ENCODE measurements around the gene CAPN1. TPM values are rescaled to one million over a fixed set of nuclear protein-coding genes. Genes with fewer than 3 reads are reported as not detected.
A peak's percentile ranks its signal among the peaks of the same experiment; 100 is the strongest.

The CAPN1 gene
- total RNA-seq, 1 donor from 2014 or later: 24.3 TPM

- Histone ChIP-seq H3K9me3 (ENCODE audit: low read depth) (no peaks in the 10 kb centered on the region), H3K4me2 (peak overlapping the region; percentile 99), H3K79me2 (ENCODE audit: low read depth) (peaks cover 21% of the 10 kb centered on the region), H4K20me1 (ENCODE audit: low read depth) (peaks cover 11% of the 10 kb centered on the region), H3K9ac (peak overlapping the region; percentile 58), H2AFZ (replicated peaks) (peak overlapping the region; percentile 30), H3K4me1 (peaks cover 8% of the 10 kb centered on the region), H3F3A (ENCODE audit: low read depth) (peaks cover 11% of the 10 kb centered on the region), H3K36me3 (no peaks in the 10 kb centered on the region), H3K27ac (peak overlapping the region; percentile 75), H3K4me3 (peak overlapping the region; percentile 93), H3K27me3 (peaks cover 9% of the 10 kb centered on the region)
- Mint-ChIP-seq H3K27me3 (ENCODE audit: insufficient read depth, low read depth) (peaks cover 4% of the 10 kb centered on the region), H3K27ac (peak overlapping the region; percentile 100), H3K9me3 (peaks cover 2% of the 10 kb centered on the region), H3K36me3 (no peaks in the 10 kb centered on the region), H3K4me3 (peak overlapping the region; percentile 98), H3K4me1 (peaks cover 21% of the 10 kb centered on the region)
- TF ChIP-seq EZH2 (IDR thresholded peaks at IDR 0.05) (no peak), CTCF (IDR thresholded peaks at IDR 0.05) (no peak), EZH2phosphoT487 (IDR thresholded peaks at IDR 0.05) (no peak)
- no peak for DNase-seq (ENCODE audit: low spot score)
These were observed 46.0 kb upstream of the CAPN1 start for GRCh38 chr11:65135633-65136145.

DNA sequence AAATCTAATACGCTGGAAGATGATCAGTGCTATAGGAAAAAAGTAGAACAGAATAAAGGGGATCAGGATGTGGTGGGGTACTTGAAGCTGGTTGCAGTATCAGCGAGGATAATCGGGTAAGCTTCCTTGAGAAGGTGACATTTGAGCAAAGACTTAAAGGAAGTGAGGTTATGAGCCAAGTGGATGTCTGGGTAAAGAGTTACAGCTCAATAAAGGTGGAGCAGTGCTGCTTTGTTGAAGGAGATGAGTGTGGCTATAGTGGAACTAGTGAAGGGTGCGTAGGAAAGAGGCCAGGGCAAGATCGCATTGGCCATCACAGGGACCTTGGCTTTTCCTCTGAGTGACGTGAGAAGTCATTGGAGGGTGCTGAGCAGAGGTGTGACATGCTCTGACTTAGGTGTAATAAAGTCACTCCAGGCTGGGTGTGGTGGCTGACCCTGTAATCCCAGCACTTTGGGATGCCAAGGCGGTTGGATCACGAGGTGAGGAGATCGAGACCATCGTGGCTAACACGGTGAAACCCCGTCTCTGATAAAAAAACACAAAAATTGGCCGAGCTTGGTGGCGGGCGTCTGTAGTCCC is 45.1 kb upstream of the CAPN1 start:
- no peak for DNase-seq (ENCODE audit: low spot score)
- Histone ChIP-seq H3K9ac (no peak overlapping the region), H3K4me2 (no peak overlapping the region), H2AFZ (replicated peaks) (no peak overlapping the region), H3K9me3 (ENCODE audit: low read depth) (no peaks in the 10 kb centered on the region), H3K36me3 (no peaks in the 10 kb centered on the region), H3K4me3 (no peak overlapping the region), H3K27ac (no peak overlapping the region), H3K27me3 (peaks cover 18% of the 10 kb centered on the region), H3F3A (ENCODE audit: low read depth) (peaks cover 11% of the 10 kb centered on the region), H3K79me2 (ENCODE audit: low read depth) (peaks cover 21% of the 10 kb centered on the region), H4K20me1 (ENCODE audit: low read depth) (peaks cover 11% of the 10 kb centered on the region), H3K4me1 (peaks cover 8% of the 10 kb centered on the region)
- Mint-ChIP-seq H3K9me3 (peaks cover 2% of the 10 kb centered on the region), H3K27ac (no peak overlapping the region), H3K36me3 (no peaks in the 10 kb centered on the region), H3K27me3 (ENCODE audit: insufficient read depth, low read depth) (peaks cover 4% of the 10 kb centered on the region), H3K4me1 (peaks cover 21% of the 10 kb centered on the region), H3K4me3 (peak overlapping the region; percentile 76)
- no peak for TF ChIP-seq EZH2phosphoT487 (IDR thresholded peaks at IDR 0.05)
- no peak for TF ChIP-seq EZH2 (IDR thresholded peaks at IDR 0.05)
- TF ChIP-seq CTCF (IDR thresholded peaks at IDR 0.05): no peak

DNA sequence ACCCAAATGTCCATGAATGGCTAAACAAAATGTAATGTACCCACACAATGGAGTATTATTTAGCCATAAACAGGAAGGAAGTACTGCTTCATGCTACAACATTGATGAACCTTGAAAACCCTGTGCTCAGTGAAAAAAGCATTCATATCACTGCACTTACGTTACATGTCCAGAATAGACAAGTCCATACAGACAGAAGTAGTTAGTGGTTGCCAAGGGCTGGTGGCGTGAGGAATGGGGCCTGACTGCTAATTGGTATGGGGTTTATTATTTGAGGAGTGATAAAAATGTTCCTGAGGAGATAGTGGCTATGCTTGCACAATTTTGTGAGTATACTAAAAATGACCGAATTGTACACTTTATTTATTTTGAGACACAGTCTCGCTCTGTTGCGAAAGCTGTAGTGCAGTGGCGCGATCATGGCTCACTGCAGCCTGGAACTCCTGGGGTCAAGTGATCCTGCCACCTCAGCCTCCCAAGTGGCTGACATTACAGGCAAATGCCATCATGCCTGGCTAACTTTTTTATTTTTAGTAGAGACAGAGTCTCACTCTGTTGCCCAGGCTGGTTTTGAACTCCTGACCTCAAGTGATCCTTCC is 39.7 kb upstream of the CAPN1 start:
- Mint-ChIP-seq H3K27ac (no peak overlapping the region), H3K27me3 (ENCODE audit: insufficient read depth, low read depth) (peaks cover 6% of the 10 kb centered on the region), H3K9me3 (peaks cover 10% of the 10 kb centered on the region), H3K4me1 (no peaks in the 10 kb centered on the region), H3K4me3 (no peak overlapping the region), H3K36me3 (no peaks in the 10 kb centered on the region)
- no peak overlapping the region for H3K4me3 ChIP-seq
- H3K27ac ChIP-seq: no peak overlapping the region
- H3K79me2 ChIP-seq (ENCODE audit: low read depth): no peaks in the 10 kb centered on the region
- no peak for DNase-seq (ENCODE audit: low spot score)
- H3K9ac ChIP-seq: no peak overlapping the region
- H4K20me1 ChIP-seq (ENCODE audit: low read depth): no peaks in the 10 kb centered on the region
- TF ChIP-seq EZH2 (IDR thresholded peaks at IDR 0.05) (no peak), CTCF (IDR thresholded peaks at IDR 0.05) (no peak), EZH2phosphoT487 (IDR thresholded peaks at IDR 0.05) (no peak)
- H3K4me1 ChIP-seq: no peaks in the 10 kb centered on the region
- peaks cover 22% of the 10 kb centered on the region for H3K27me3 ChIP-seq
- H2AFZ ChIP-seq (replicated peaks): no peak overlapping the region
- no peaks in the 10 kb centered on the region for H3F3A ChIP-seq (ENCODE audit: low read depth)
- H3K36me3 ChIP-seq: no peaks in the 10 kb centered on the region
- H3K4me2 ChIP-seq: no peak overlapping the region
- H3K9me3 ChIP-seq (ENCODE audit: low read depth): no peaks in the 10 kb centered on the region
